Measurements from ENCODE around the gene MOB3A. TPM values are rescaled to one million over a fixed set of nuclear protein-coding genes. Genes with fewer than 3 reads are reported as not detected.
A peak's percentile ranks its signal among the peaks of the same experiment; 100 is the strongest.

The MOB3A gene
- total and polyA plus RNA-seq, 2 of the 8 experiments (the other 6 are each of a cell fraction or from before 2014, with no cell fraction given), result 9.2 to 9.6 TPM

GRCh38 chr19:2042485-2043250 is 53.5 kb downstream of the MOB3A start:
- H3K27me3 ChIP-seq (replicated peaks in 1 of 4; ENCODE audit: control insufficient read depth in 3 of 4, extremely low read depth in 1 of 4, insufficient read depth in 3 of 4, low read length in 3 of 4), result no peaks in the 10 kb centered on the region
- TF ChIP-seq POLR2A (IDR thresholded peaks at IDR 0.05; ENCODE audit: control extremely low read depth in 1 of 2, low read depth in 2 of 2, low read length in 2 of 2), result 0 out of 3 replicates have a peak, but pooled peaks of 1 of the 2 experiments have one; percentile 10
- TF ChIP-seq TBP (IDR thresholded peaks at IDR 0.05; ENCODE audit: low read depth, low read length), result no peak
- TF ChIP-seq JUN (IDR thresholded peaks at IDR 0.05; ENCODE audit: low read depth, low read length), result no peak
- TF ChIP-seq KDM4A (IDR thresholded peaks at IDR 0.05; ENCODE audit: low read depth, low read length, severe bottlenecking), result peak; percentile 2
- TF ChIP-seq SIRT6 (IDR thresholded peaks at IDR 0.05; ENCODE audit: low read length), result no peak
- TF ChIP-seq SIN3A (conservative IDR thresholded peaks at IDR 0.05 in 1 of 2, IDR thresholded peaks at IDR 0.05 in 1 of 2; ENCODE audit: low read depth in 1 of 2, low read length in 2 of 2), result 0 out of 4 replicates have a peak, but pooled peaks of 1 of the 2 experiments have one; percentile 18
- TF ChIP-seq ZNF274 (IDR thresholded peaks at IDR 0.05; ENCODE audit: borderline replicate concordance, extremely low read depth, low read length), result no peak
- TF ChIP-seq SP1 (IDR thresholded peaks at IDR 0.05; ENCODE audit: low read depth, low read length), result no peak
- peak overlapping the region; percentile 97 for H4K8ac ChIP-seq (ENCODE audit: extremely low read depth, insufficient read depth, low read length)
- no peaks in the 10 kb centered on the region for H3K9me3 ChIP-seq (ENCODE audit: insufficient read depth in 2 of 2, low read depth in 1 of 2, low read length in 1 of 2)
- H4K5ac ChIP-seq (ENCODE audit: insufficient read length, low read depth, low read length), result peak overlapping the region; percentile 81
- H3K9ac ChIP-seq (replicated peaks in 1 of 4; ENCODE audit: extremely low read depth in 1 of 4, low read depth in 3 of 4, low read length in 3 of 4), result peak overlapping the region in 2 of 4 experiments; percentile 66 to 71; a peak in 4 of 7 replicates
- POLR2A ChIA-PET (ENCODE audit: partially characterized antibody), result interaction anchor here (0.6 to 27.5 kb wide), 14 partner anchors 8 to 578 kb away, joined by 3 to 524 read pairs (median 3); partner anchors contain the start of genes ADAT3, MKNK2 and SCAMP4
- FAIRE-seq, result no peak
- CTCF ChIA-PET (ENCODE audit: partially characterized antibody), result interaction anchor here (0.6 to 2.7 kb wide), 5 partner anchors 9 to 114 kb away, joined by 3 to 13 read pairs (median 4); partner anchors contain the start of gene MKNK2
- H2BK15ac ChIP-seq (ENCODE audit: low read length), result peak overlapping the region; percentile 46; the same call in 1 of the 2 replicates
- WGBS, 2 experiments (ENCODE audit: extremely low coverage in 1 of 2, insufficient coverage in 1 of 2, insufficient read length in 1 of 2, insufficient replicate concordance in 2 of 2, low coverage in 1 of 2, low lambda C conversion rate in 2 of 2, missing lambda C conversion rate in 1 of 2), result 79% methylated on average over 28 of the region's 29 CpGs; no CpG with 5 or more reads in 1 of the 2 experiments
- DNase-seq (ENCODE audit: low read depth in 1 of 2, low spot score in 2 of 2), result no peak
- H2BK20ac ChIP-seq (ENCODE audit: low read length), result no peak overlapping the region
- peaks cover 8% of the 10 kb centered on the region for H3K79me1 ChIP-seq (ENCODE audit: low read depth, low read length)
- no peak overlapping the region for H3K14ac ChIP-seq (ENCODE audit: insufficient read length)
- H2BK5ac ChIP-seq (ENCODE audit: low read depth, low read length), result peak overlapping the region; percentile 92
- peak overlapping the region; percentile 46 for H3K4ac ChIP-seq (replicated peaks; ENCODE audit: insufficient read length, low read depth, low read length)
- H2AFZ ChIP-seq (ENCODE audit: low read length), result no peak overlapping the region
- H3K56ac ChIP-seq (replicated peaks; ENCODE audit: insufficient read length, low read depth, low read length), result peak overlapping the region; percentile 73
- no peak overlapping the region for H3K23ac ChIP-seq (ENCODE audit: insufficient read length)
- peaks cover 0 to 5% of the 10 kb centered on the region in 2 experiments; a peak in 1 of 4 replicates for H3K79me2 ChIP-seq (ENCODE audit: control insufficient read depth in 1 of 2, insufficient read depth in 2 of 2, low read length in 2 of 2)
- peak overlapping the region; percentile 91 for H4K91ac ChIP-seq (replicated peaks; ENCODE audit: insufficient read length, low read length)
- peak overlapping the region; percentile 87; the same call in 1 of the 2 replicates for H2BK12ac ChIP-seq (ENCODE audit: low read depth, low read length)
- H3K27ac ChIP-seq (ENCODE audit: low read depth, low read length), result peak overlapping the region; percentile 94
- peak overlapping the region; percentile 3 for H2BK120ac ChIP-seq (replicated peaks; ENCODE audit: low read depth, low read length)
- H2AK5ac ChIP-seq (ENCODE audit: low read depth, low read length), result peak overlapping the region; percentile 60; the same call in 1 of the 2 replicates
- H4K20me1 ChIP-seq (replicated peaks in 1 of 2; ENCODE audit: control insufficient read depth in 1 of 2, insufficient read depth in 2 of 2, low read length in 2 of 2), result peaks cover 8 to 36% of the 10 kb centered on the region in 2 experiments
- peak overlapping the region in 3 of 4 experiments; percentile 2 to 50 (median 4); a peak in 4 of 8 replicates for H3K4me3 ChIP-seq (ENCODE audit: extremely low read depth in 1 of 4, insufficient read depth in 2 of 4, low read depth in 3 of 4, low read length in 4 of 4)
- peaks cover 0 to 19% (median 14%) of the 10 kb centered on the region in 4 experiments; a peak in 5 of 7 replicates for H3K4me1 ChIP-seq (replicated peaks in 1 of 4; ENCODE audit: control insufficient read depth in 3 of 4, insufficient read depth in 4 of 4, low read length in 3 of 4)
- no peaks in the 10 kb centered on the region for H3K23me2 ChIP-seq (ENCODE audit: low read depth, low read length)
- peaks cover 7 to 46% (median 29%) of the 10 kb centered on the region in 4 experiments for H3K36me3 ChIP-seq (ENCODE audit: control insufficient read depth in 2 of 4, insufficient read depth in 4 of 4, low read length in 3 of 4)
- peak overlapping the region; percentile 29 to 65; a peak in 3 of 4 replicates for H3K4me2 ChIP-seq (ENCODE audit: insufficient read depth in 1 of 2, low read depth in 2 of 2, low read length in 2 of 2)
- H3K18ac ChIP-seq (ENCODE audit: extremely low read depth, low read length), result peak overlapping the region; percentile 25

Data from H1 (cell line).